HG03575 (cell line): ENCODE data around the gene AKT3.
"Not testable (repeated sequence)": the region's sequence is repeated elsewhere in the genome, so short reads cannot be mapped to it uniquely, and the experiment has no call there.

Source experiments
- ATAC-seq: cut with Tn5 transposase; IDR thresholded peaks from one replicate; pipeline ENCODE4 v1.9.1; 2021; ENCODE audit not compliant: unreplicated experiment, insufficient number of reproducible peaks, low FRiP score; ENCODE audit errors: extremely low read depth

The AKT3 gene

DNA sequence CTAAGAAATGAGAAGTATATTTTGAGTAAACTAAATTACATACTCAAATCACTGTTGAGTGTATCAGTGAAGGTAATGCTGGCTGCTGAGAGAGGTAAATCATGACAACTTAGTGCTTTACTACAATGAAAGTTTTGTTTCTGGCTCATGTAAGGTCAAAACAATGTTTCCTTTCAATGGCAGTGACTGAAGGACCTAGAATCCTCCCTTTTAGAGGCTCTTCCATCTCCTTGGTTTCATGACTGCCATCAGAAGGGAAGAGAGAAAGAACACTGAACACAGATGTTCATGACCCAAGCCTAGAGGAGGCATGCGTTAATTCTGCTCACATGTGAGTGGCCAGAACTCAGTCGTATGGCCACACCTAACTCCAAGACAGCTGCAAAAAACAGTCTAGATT is 130.6 kb downstream of the AKT3 start:
- no peak for ATAC-seq

- ATAC-seq, result no peak
These were observed 131.2 kb downstream of the AKT3 start for GRCh38 chr1:243718893-243719292.

DNA sequence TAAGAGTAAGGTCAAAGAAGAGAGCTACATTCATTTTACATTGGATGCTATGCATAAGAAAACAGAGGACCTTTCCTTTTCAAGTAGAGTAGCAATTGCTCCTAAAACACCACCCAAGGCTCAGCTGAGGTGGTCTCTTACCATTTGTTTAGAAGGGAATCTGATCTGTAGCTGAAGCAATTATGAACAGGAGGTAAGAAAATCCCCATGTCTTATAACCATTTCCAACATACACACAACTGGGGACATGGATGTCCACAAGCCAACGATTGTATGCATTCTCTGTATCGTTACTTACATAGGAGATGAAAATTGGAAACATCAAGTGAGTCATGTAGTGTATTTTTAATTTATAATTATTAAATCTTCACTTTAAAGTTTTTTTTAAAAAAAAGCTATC is 132.0 kb downstream of the AKT3 start:
- no peak for ATAC-seq

GRCh38 chr1:243716906-243717305 is 133.1 kb downstream of the AKT3 start:
- ATAC-seq, result no peak

DNA sequence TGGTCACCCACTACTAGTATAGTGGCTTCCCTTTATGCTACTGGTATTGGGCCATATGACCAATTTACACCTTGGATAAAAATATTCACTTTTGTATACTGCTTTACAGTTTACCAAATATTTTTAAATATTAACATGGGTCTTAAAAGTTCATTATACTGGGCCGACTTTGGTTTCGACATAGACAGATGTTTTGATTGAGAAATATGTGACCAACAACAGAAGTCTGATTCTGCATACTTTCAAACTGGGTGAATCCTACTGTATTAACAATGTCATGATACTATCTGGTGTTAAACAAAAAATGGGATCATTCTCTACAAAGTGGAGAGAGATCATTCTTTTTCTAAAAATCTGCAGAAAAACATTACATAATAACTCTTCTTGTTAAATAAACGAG is 134.8 kb downstream of the AKT3 start:
- no peak for ATAC-seq

DNA sequence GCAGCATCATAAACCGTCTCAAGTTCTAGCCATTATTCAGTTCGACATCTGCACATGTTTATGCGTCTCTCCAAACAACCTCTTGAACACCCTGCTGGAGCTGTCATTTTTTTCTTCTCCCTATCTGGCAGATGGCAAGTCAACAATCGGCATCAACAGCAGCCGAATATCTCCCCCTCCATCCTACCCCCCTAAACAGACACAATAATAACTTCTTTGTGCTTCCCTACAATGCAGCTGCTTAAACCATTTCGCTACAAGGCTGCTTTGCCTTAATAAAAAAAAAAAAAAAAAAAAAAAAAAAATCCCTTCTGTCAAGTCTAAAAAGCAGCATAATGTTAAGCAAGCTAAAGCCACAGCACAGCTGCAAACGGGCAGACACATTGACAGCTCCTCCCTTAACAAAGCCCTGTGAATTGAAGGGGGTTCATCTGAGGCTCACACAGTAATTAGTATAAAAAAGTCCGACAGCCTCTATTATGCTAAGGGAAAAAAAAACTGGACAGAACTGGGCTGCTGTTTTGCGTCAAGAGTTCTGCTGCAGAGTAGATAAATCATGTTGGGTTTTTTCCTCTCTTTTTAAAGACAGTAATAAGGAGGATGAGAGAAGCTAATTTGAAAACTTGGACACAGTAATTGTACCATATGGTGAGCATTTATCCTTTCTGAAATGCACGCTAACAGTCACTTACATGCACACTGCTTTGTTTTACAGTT is 136.4 kb downstream of the AKT3 start:
- ATAC-seq, result no peak

- no peak for ATAC-seq
These were observed 137.1 kb downstream of the AKT3 start for GRCh38 chr1:243712941-243713340.

DNA sequence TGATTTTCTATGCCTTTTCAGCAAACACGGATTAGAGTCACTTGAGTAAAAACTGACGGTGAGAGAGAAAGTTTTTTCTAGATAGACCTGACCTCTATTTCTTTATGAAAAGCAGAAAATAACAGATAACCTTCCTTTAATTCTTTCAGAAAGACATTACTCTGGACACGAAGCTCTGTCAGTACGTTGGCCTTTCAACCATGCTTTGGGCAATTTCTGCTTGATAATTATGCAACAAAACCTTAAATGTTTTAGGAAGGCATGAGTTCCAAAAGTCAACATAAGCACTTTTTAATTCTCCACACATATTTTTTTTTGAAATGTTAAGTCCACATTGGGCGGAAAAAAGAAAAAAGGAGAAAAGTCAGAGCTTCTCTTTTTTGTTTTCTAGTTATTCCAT is 137.8 kb downstream of the AKT3 start:
- no peak for ATAC-seq

DNA sequence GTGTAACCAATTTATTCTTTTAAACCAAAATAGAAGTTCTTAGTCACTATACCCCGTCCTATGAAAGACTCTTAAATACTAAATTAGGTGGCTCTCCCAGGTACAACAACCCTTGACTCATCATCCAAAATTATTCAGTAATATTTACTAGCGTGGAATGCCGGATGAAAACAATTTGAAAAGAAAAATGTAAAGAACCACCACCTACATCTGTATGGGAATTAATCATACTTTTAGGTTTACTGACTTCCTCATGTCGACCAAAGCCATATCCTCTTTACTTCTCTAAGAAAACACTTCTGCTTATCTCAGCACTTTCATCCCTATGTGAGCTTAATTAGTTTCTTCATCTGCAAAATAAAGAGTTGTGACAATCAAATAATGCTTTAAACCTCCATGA is 139.6 kb downstream of the AKT3 start:
- no peak for ATAC-seq

GRCh38 chr1:243708210-243708609 is 141.8 kb downstream of the AKT3 start:
- ATAC-seq, result no peak

DNA sequence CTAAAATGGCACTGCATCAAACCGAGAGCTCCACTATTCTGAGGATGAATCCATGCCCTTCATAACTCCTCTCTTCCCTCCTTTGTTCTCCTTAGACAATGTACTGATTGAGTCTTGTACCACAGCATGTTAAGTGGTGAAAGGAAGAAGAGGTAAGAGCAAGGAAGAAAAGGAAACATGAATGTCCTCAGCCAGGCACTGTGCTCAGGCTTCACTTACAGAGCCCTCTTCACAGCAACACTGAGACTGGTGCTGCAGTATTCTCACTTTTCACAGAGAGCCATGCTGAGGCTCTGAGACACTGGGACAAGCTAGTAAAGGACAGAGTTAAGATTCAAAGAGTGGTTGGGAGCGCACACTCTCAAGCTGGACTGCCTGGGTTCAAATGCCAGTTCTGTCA is 143.5 kb downstream of the AKT3 start:
- no peak for ATAC-seq

DNA sequence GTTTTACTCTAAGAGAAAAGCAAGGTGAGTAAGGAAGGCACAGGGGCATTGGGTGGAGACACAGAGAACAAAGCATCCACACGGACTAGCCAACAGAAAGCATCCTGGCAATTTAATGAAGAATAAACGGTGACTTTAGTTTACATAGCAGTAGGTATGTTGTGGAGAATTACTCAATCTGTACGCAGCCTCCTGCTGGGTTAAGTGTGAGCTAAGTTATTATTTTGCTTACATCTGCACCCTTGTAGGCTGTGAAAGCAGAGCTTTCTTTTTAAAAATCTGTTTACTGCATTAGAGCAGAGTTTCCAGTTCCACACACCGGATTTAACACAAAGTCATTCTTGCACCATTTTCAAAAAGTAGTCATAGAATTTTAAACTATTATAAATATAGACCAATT is 144.5 kb downstream of the AKT3 start:
- no peak for ATAC-seq

DNA sequence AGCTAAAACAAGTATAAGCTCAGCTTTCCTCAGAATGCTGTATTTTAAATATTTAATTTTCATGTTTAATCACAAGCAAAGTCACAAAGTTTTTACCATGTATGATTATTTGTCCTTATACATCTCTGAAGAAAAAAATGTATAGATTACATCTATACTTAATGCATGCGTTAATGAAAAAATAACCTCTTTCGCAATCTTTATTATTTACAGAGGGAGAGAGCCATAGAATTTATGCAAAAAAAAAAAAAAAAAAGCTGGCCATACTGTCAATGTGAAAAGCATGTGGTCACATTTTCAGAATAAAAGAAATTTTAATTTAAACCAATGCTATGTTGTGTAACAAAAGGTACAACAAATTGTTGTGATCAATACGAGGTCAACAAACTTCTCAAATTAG is 148.2 kb downstream of the AKT3 start:
- no peak for ATAC-seq

- ATAC-seq, result no peak
These were observed 156.2 kb downstream of the AKT3 start for GRCh38 chr1:243693800-243694199.

DNA sequence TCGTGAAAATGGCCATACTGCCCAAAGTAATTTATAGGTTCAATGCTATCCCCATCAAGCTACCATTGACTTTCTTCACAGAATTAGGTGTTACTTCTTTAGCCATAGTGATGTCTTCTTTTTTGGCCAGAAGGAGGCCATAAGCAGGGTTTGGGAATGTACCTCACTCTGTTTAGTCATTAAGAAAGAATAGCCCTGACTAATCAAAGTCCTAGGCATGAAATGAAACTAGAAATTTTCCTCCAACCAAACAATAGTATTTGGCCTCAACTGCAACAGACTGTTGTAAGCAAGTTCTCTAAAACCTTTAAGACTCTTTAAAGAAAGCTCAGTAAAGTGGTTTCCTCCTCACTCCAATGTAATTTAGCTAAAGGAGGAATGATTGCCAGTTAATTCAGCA is 163.9 kb downstream of the AKT3 start:
- no peak for ATAC-seq

DNA sequence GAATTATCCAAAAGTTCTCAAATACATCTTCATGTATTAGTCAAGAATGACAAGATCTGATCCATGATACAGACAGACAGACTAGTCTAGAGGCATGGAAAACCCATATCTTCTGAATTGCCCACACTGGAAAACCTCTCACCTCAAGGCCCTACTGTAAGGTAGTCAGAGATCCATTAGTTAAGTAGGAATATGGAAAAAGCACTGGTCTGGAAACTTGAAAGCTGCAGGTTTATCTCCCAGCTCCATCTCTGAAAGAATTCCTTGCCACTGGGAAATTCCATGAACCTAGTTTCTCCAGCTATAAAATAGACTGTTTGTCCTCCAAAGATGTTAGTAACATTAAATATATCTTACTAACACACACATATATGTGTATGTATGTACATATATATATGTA is 169.2 kb downstream of the AKT3 start:
- ATAC-seq, result no peak

GRCh38 chr1:243672539-243673074 is 177.4 kb downstream of the AKT3 start:
- ATAC-seq, result no peak

DNA sequence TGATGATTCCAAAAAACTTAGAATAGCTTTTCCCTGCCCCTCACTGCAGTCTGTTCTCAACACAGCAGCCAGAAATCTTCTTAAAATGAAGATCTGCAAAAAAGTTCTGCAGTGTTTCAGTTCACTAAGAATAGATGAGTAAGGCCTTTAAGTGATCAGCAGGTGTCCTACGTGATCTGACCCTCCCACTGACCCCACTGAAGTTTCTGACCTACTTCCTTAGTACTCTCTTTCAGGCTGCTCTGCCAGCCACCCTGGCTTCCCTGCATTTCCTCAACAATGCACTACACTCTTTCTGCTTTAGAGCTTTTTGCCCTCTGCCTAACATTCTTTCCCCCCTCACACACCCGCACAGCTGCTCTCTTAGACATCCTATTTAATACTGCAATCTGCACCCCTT is 182.5 kb downstream of the AKT3 start:
- no peak for ATAC-seq

DNA sequence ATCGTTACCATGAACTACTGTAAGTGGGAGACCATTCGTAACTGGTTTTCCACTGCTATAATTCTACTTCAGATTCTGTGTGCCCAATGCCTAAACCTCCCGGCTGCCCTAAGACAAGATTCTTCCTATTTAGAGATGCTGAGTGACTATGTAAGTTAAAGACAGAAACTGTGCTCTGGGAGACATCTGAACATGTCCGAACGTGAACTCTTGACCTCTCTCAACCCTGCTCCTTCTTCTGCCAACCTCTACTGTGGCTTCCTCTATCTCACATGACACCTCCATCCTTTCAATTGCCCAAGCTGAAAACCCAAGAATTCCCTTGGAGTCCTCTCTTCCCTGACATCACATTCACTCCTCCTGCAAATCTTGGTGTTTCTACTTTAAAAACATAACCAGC is 182.9 kb downstream of the AKT3 start:
- no peak for ATAC-seq

- ATAC-seq, result no peak
These were observed 186.4 kb downstream of the AKT3 start for GRCh38 chr1:243663651-243664050.

- not testable (repeated sequence) for ATAC-seq
These were observed 187.9 kb downstream of the AKT3 start for GRCh38 chr1:243662169-243662568.
